ENCODE results near the gene METTL18.

METTL18 gene

GRCh38 chr1:169784102-169784501, 10.6 kb downstream of the METTL18 start:
- no peak for DNase-seq

GRCh38 chr1:169782596-169782995, 12.1 kb downstream of the METTL18 start:
- no peak for DNase-seq

- no peak for DNase-seq
Observed at GRCh38 chr1:169779970-169780369, 14.7 kb downstream of the METTL18 start.

- no peak for DNase-seq
Observed at GRCh38 chr1:169779150-169779549, 15.6 kb downstream of the METTL18 start.

- no peak for DNase-seq
Observed at GRCh38 chr1:169776440-169776839, 18.3 kb downstream of the METTL18 start.

GRCh38 chr1:169768161-169768560, 26.5 kb downstream of the METTL18 start:
- no peak for DNase-seq

- no peak for DNase-seq
Observed at GRCh38 chr1:169765580-169766331, 29.0 kb downstream of the METTL18 start.

GRCh38 chr1:169764919-169765318, 29.8 kb downstream of the METTL18 start:
- DNase-seq, result no peak

GRCh38 chr1:169762699-169763098, 32.0 kb downstream of the METTL18 start:
- DNase-seq, result no peak

GRCh38 chr1:169759038-169759437, 35.7 kb downstream of the METTL18 start:
- no peak for DNase-seq

GRCh38 chr1:169753549-169753948, 41.2 kb downstream of the METTL18 start:
- no peak for DNase-seq

- no peak for DNase-seq
Observed at GRCh38 chr1:169750041-169750440, 44.7 kb downstream of the METTL18 start.

- no peak for DNase-seq
Observed at GRCh38 chr1:169746550-169746949, 48.2 kb downstream of the METTL18 start.

- DNase-seq, result no peak
Observed at GRCh38 chr1:169745015-169745861, 49.5 kb downstream of the METTL18 start.
